Measurements from ENCODE around the gene TET1. TPM values are rescaled to one million over a fixed set of nuclear protein-coding genes. Genes with fewer than 3 reads are reported as not detected.
"Not testable (repeated sequence)": the region's sequence is repeated elsewhere in the genome, so short reads cannot be mapped to it uniquely, and the experiment has no call there.

TET1 gene
- 0.37 TPM for polyA plus RNA-seq (2012; ENCODE audit: low read depth, missing spikeins)

DNA sequence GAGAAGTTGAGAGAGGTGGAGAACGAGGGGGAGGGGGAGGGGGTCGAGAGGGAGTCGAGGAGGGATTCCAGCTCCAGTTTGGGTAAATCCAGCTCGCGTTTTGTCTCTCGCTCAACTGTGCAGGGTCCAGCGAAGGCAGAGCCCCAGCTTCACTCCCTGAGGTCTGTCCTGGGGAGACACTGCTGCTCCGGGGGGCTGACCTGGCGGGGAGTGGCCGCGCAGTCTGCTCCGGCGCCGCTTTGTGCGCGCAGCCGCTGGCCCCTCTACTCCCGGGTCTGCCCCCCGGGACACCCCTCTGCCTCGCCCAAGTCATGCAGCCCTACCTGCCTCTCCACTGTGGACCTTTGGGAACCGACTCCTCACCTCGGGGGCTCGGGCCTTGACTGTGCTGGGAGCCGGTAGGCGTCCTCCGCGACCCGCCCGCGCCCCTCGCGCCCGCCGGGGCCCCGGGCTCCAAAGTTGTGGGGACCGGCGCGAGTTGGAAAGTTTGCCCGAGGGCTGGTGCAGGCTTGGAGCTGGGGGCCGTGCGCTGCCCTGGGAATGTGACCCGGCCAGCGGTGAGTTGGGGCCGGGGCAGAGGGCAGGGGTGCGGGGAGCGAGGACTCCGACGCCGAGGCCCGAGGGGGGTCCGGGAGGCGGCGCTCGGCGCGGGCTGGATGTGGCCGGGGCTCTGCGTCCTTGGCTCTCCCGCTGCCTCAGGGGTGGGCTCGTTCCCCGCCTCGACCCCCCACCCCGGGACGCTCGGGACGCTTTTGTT lies at the start of gene TET1:
Gene TET1 (plus strand): TSS at position 152 of the 757 bp plus-strand sequence. CDS start 12,002 bp downstream, outside the sequence.
- peak; percentile 66 for FAIRE-seq

DNA sequence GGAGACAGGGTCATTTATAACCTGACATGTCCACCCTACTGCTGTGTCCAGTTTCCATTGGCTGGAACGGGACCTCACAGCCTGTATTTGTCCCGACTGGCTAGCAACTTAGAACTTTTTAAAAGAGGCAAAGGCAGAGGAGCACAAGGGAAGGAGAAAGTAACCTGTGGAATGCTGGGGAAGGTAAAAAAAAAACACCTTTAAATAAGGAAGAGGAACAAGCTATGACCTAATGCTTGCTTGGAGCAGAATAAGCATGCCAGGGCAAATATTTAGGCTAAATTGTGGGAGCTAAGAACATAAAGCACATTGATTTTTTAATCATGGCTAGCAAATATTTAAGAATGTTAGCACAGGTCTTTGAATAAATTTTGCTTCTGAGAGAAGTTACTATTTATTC lies 43.9 kb upstream of the TET1 start:
- DNase-seq (ENCODE audit: insufficient read length, low spot score); FAIRE-seq: not testable (repeated sequence)

More for the DNA sequence above, at the start of gene TET1:
- peak; percentile 52 for DNase-seq (ENCODE audit: insufficient read length, low spot score)
- TF ChIP-seq POLR2A (IDR thresholded peaks at IDR 0.05; ENCODE audit: low read depth, low read length) (no peak), POLR2AphosphoS5 (IDR thresholded peaks at IDR 0.05; ENCODE audit: low read depth, low read length) (no peak), SPI1 (IDR thresholded peaks at IDR 0.05; ENCODE audit: low read depth, low read length) (no peak), POU2F2 (IDR thresholded peaks at IDR 0.05; ENCODE audit: low read depth, low read length) (no peak)

DNA sequence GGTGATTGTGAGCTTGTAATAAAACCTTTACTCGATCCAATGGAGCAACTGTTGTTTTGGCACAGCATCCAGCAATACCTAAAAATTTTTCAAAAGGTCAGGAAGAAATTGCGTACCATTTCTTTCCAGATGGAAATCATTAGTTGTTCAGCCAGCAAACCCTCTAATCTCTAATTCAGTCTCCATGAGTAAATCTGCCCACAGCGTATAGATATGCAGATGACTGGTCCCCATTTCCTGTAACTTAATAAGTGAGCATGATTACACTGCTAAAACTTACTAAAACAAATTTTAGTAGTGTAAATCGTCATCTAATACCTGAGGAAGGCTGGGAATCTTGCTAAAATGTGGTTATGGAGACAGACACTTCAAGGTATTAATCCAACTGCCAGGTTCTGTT lies 43.4 kb upstream of the TET1 start:
- FAIRE-seq (no peak), DNase-seq (ENCODE audit: insufficient read length, low spot score) (no peak)
- TF ChIP-seq PAX5 (IDR thresholded peaks at IDR 0.05; ENCODE audit: insufficient read depth, low read length, severe bottlenecking): no peak
- no peak for TF ChIP-seq SPI1 (IDR thresholded peaks at IDR 0.05; ENCODE audit: low read depth, low read length)
- no peak for TF ChIP-seq POLR2AphosphoS5 (IDR thresholded peaks at IDR 0.05; ENCODE audit: low read depth, low read length)
- TF ChIP-seq POLR2A (IDR thresholded peaks at IDR 0.05; ENCODE audit: low read depth, low read length): no peak

DNA sequence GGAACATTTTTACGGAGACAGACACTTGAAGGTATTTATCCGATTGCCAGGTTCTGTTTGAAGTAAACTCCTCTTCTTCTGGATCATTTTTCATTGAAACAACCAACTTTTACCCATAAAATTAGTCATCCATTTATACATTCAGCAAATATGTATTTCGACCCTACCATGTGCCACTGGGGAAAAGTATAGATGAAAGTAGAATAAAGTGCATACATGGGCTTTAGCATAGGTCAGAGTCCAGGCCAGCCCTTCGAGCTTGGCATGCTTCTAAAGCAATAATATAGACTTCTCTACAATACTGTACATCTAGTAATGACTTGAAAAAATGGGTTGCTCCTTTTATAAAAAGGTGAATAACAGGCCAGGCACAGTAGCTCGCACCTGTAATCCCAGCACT lies 42.9 kb upstream of the TET1 start:
- no peak for FAIRE-seq
- DNase-seq (ENCODE audit: insufficient read length, low spot score): no peak
- TF ChIP-seq TAF1 (IDR thresholded peaks at IDR 0.05; ENCODE audit: low read depth, low read length) (no peak), PAX5 (IDR thresholded peaks at IDR 0.05; ENCODE audit: insufficient read depth, low read length, severe bottlenecking) (no peak), SPI1 (IDR thresholded peaks at IDR 0.05; ENCODE audit: low read depth, low read length) (no peak), POLR2AphosphoS5 (IDR thresholded peaks at IDR 0.05; ENCODE audit: low read depth, low read length) (no peak), POLR2A (IDR thresholded peaks at IDR 0.05; ENCODE audit: low read depth, low read length) (no peak), POU2F2 (IDR thresholded peaks at IDR 0.05; ENCODE audit: low read depth, low read length) (no peak)

DNA sequence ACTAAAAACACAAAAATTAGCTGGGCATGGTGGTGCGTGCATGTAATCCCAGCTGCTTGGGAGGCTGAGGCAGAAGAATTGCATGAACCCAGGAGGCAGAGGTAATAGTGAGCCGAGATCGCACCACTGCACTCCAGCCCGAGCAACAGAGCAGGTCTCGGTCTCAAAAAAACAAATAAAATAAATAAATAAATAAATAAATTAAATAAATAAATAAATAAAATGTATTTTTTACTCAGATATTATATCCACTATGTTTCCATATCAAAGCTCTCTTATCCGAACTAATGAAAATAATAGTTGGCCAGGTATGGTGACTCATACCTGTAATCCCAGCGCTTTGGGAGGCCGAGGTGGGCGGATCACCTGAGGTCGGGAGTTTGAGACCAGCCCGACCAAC lies 41.5 kb upstream of the TET1 start:
- DNase-seq (ENCODE audit: insufficient read length, low spot score): not testable (repeated sequence)

DNA sequence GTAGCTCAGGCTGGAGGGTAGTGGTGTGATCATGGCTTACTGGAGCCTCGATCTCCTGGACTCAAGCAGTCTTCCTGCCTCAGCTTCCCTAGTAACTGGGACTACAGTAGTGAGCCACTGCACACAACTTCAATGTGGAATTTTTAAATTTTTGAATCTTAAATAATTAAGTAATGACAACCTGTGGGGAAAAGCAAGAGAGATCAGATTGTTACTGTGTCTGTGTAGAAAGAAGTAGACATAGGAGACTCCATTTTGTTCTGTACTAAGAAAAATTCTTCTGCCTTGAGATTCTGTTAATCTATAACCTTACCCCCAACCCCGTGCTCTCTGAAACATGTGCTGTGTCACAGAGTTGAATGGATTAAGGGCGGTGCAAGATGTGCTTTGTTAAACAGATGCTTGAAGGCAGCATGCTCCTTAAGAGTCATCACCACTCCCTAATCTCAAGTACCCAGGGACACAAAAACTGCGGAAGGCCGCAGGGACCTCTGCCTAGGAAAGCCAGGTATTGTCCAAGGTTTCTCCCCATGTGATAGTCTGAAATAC lies 34.6 kb upstream of the TET1 start:
- DNase-seq (ENCODE audit: insufficient read length, low spot score); FAIRE-seq: not testable (repeated sequence)

More for the DNA sequence above, 41.5 kb upstream of the TET1 start:
- FAIRE-seq: not testable (repeated sequence)

DNA sequence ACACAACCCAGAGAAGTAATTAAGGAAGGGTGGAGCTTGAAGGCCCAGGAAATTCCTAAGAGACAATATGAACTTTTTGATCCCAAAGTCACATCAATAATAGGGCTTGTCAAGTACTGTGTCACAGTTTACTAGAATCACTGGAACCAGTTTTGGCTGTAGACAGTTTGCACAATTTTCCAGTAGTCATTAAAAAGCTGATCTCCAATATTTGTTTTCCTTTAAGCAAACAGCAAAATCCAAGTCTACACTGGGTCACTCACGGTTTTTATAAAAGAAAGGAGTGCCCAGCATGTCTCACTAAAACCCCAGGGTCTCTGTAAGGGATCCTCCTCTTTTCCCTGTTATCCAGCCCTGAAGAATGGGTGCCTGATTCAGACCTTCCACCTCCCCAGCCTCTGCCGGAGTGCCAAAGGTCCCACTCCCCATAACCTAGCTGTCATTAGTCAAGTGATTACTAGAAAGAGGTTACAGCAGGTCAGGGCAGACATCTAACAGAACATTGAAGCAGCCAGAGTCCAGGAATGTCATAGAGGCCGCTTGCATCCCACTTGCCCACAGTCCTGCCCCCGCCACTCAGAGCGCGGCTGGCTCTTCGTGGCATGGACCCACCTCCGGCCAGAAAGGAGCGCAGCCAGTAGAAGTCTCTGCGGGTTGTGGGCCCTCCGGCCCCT lies 33.4 kb upstream of the TET1 start:
- no peak for FAIRE-seq

DNA sequence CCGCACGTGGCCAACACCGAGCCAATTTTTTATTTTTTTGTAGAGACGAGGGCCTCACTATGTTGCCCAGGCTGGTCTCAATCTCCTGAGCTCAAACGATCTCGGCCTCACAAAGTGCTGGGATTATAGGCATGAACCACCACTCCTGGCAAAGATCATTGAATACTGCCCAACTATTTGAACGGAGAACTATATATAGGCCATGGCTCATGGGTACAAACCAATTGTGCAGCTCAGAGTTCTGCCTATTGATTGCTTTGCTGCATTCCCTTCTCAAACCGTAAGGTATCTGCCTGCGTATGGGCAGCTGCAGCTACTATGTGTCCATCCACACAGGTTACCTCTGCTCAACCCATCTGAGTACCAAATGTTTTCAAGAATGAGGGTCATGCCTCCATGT lies 23.2 kb upstream of the TET1 start:
- no peak for TF ChIP-seq SPI1 (IDR thresholded peaks at IDR 0.05; ENCODE audit: low read depth, low read length)
- TF ChIP-seq POU2F2 (IDR thresholded peaks at IDR 0.05; ENCODE audit: low read depth, low read length): no peak
- no peak for TF ChIP-seq PAX5 (IDR thresholded peaks at IDR 0.05; ENCODE audit: insufficient read depth, low read length, severe bottlenecking)
- TF ChIP-seq POLR2AphosphoS5 (IDR thresholded peaks at IDR 0.05; ENCODE audit: low read depth, low read length): no peak
- no peak for TF ChIP-seq POLR2A (IDR thresholded peaks at IDR 0.05; ENCODE audit: low read depth, low read length)
- no peak for TF ChIP-seq TAF1 (IDR thresholded peaks at IDR 0.05; ENCODE audit: low read depth, low read length)
- DNase-seq (ENCODE audit: insufficient read length, low spot score) (no peak), FAIRE-seq (no peak)

More for the DNA sequence above, 33.4 kb upstream of the TET1 start:
- no peak for DNase-seq (ENCODE audit: insufficient read length, low spot score)
- no peak for TF ChIP-seq TAF1 (IDR thresholded peaks at IDR 0.05; ENCODE audit: low read depth, low read length)
- no peak for TF ChIP-seq POLR2A (IDR thresholded peaks at IDR 0.05; ENCODE audit: low read depth, low read length)
- TF ChIP-seq SPI1 (IDR thresholded peaks at IDR 0.05; ENCODE audit: low read depth, low read length): no peak
- TF ChIP-seq POLR2AphosphoS5 (IDR thresholded peaks at IDR 0.05; ENCODE audit: low read depth, low read length): no peak
- TF ChIP-seq POU2F2 (IDR thresholded peaks at IDR 0.05; ENCODE audit: low read depth, low read length): no peak
- no peak for TF ChIP-seq PAX5 (IDR thresholded peaks at IDR 0.05; ENCODE audit: insufficient read depth, low read length, severe bottlenecking)

DNA sequence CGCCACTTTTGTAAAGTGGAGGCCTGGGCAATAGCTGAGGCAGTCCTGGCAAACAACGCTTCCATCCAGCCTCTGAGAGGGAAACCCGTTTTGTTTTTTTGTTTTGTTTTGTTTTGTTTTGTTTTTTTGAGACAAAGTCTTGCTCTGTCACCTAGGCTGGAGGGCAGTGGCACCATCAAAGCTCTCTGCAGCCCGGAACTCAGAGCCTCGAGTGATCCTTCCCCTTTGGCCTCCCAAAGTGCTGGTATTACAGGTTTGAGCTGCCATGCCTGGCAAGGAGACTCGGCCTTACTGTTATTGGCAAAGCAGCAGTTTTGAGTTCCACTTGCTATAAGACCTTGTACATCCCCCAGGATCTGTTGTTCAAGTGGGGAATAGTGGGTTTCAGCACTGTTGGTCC lies 22.3 kb upstream of the TET1 start:
- TF ChIP-seq TAF1 (IDR thresholded peaks at IDR 0.05; ENCODE audit: low read depth, low read length): no peak
- TF ChIP-seq POU2F2 (IDR thresholded peaks at IDR 0.05; ENCODE audit: low read depth, low read length): no peak
- no peak for TF ChIP-seq POLR2AphosphoS5 (IDR thresholded peaks at IDR 0.05; ENCODE audit: low read depth, low read length)
- TF ChIP-seq POLR2A (IDR thresholded peaks at IDR 0.05; ENCODE audit: low read depth, low read length): no peak
- no peak for TF ChIP-seq SPI1 (IDR thresholded peaks at IDR 0.05; ENCODE audit: low read depth, low read length)
- no peak for TF ChIP-seq PAX5 (IDR thresholded peaks at IDR 0.05; ENCODE audit: insufficient read depth, low read length, severe bottlenecking)
- FAIRE-seq (no peak), DNase-seq (ENCODE audit: insufficient read length, low spot score) (no peak)

All from GM12891 (cell line).